HCEC 1CT (cell line): Measurements from ENCODE around the gene NAA20.

Source experiments
- DNase-seq: peaks from one replicate; pipeline ENCODE4 v3.0.0-alpha.2; 2017

The NAA20 gene, protein sequence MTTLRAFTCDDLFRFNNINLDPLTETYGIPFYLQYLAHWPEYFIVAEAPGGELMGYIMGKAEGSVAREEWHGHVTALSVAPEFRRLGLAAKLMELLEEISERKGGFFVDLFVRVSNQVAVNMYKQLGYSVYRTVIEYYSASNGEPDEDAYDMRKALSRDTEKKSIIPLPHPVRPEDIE

DNA sequence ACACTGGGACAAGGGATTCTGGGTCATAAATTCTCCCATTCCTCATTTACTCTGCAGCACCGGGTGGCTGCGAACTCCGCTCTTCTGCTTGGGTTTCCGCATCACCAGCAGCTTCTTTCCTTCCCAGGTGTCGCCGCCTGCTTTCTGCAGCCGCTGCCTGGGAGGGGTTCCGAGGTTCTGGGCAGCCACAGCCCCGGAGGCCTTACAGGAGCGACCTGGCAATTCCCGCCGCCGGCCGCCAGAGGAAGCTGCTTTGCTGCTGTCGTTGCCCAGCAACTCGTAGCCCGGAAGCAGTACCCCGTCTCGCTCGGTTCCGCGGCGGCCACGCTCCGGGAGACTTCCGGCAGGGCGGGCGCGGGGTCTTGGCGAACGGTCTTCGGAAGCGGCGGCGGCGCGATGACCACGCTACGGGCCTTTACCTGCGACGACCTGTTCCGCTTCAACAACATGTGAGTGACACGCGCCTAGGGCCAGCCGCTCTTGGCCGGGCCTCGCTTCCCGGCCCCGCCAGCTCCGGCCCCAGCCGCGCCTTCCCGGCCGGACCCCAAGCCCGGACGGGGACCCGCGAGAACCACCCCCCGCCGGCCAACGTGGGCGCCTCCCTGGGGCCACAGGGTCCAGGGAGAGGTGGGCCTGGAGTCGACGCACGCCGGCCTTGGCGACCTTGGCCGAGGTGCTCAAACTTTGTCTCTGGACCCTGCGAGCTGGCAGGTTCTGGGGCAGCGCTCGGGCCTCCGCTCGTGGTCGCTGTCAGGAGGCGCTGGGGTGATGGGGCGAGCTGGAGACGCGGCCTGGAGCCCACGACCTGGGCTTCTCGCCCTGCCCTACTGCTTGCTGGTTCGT lies at the start of gene NAA20:
Gene NAA20, plus strand, starts transcription at position 362 of the 843 bp plus-strand sequence. Its CDS starts 35 bp downstream, at position 397.
- peak; percentile 93 for DNase-seq

DNA sequence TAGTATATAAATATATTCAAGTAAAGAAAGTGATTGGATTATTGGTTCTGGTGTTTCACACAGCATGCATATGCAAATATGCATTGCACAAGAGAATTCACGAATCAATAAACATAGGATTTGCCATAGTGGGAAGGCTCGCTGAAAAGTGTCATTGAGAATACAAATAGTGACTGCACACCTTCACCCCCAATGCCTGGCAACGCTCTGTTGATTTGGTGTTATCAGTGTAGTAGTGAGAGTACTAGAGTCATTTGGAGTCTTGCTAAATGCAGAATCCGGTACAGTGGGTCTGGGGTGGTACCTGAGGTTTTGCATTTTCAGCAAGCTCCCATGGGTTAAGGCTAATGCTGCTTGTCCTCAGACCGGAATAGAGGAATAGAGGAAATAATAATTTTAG lies 49.7 kb upstream of the NAA20 start:
- no peak for DNase-seq

DNA sequence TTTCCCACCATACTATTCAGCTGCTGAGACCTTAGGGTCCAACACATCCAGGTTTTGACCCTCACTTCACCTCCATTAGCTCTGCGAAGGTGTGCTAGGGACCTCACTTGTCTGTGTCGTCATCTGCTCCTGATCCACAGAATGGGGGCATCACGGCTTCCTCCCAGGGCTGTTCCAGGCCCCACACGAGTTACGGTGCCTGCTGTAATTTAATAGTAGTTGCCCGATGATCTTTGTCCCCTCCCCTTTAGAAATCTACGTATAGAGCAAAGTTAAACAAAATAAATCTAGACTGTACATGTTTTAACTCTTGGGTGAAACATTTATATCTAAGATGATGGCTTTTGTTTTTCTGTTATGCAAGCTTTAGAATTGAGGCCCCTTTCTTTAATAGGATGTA lies 49.1 kb upstream of the NAA20 start:
- no peak for DNase-seq

DNA sequence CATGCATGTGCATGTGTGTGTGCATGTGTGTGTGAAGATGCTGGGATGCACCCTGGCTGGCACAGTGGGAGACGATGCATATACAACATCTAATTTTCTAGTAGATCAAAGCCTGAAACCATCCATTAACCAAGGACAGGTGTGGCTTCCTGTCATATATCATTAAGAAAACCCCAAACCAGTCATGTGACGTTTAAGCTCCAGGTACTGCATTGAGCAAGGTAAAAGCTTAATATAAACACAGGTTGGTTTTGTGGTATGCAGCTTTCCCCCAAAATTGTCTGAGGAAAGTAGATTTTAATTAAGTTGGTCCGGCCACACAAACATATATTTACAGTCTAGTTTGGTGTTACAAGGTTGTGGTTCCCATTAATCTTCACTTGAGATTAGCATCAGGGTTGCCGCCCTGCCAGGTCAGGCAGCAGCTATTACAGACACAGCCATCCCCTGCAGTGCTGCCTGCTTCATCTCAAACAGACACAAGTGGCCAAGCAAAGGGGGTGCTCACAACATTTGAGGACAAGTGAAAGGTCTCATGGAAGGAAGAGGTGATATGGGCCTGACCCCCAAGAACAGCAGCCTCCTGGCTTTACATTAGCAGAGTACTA lies 48.6 kb upstream of the NAA20 start:
- no peak for DNase-seq

DNA sequence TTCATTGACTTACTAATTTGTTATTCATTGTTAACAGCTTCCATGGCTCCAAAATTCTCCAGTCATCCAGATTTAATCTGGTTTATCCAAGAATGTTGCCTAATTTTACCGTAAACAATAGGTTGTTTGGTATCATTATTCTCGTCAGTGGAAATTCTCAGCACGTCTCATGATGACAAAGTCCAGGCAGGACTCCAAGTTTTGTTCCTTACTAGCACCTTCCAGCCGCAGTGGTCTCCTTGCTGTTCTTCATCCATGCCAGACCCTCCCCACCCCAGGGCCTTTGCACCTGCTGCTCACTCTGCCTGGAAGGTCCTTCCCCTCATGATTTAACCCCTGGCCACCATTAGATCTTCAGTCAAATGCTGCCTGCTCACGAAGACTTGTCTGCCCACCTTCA lies 48.1 kb upstream of the NAA20 start:
- no peak for DNase-seq

DNA sequence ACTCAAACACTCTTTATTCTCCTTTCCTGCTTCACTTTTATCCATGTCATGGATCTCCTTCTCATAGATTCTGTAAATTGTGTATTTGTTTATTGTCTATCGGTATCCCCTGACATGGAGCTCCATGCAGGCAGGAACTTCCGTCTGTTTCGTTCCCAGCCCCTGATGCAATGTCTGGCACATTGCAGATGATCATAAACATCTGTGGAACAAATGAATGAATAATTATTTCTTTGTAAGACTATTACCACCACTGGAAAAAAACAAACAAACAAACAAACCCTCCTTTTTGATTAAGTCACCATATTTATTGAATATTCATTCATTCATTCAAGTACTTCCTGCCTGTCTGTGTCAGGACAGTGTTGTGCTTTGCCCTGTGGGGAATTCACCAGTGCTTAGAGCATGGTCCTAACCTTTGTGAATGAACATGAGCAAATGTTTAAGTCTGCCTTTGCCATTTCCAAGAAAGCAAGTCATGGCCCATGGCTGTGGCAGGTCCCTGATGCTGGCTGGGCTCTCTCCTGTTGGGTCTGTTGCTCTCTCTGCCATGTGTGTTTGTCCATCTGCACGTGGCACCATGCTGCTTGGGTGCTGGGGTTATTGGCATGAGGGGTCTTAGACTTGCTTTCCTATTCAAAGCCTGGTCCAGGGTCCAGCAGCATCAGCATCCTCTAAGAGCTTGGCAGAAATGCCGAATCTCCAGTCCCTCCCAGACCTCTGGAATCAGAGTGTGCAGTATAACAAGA lies 47.5 kb upstream of the NAA20 start:
- DNase-seq: no peak

DNA sequence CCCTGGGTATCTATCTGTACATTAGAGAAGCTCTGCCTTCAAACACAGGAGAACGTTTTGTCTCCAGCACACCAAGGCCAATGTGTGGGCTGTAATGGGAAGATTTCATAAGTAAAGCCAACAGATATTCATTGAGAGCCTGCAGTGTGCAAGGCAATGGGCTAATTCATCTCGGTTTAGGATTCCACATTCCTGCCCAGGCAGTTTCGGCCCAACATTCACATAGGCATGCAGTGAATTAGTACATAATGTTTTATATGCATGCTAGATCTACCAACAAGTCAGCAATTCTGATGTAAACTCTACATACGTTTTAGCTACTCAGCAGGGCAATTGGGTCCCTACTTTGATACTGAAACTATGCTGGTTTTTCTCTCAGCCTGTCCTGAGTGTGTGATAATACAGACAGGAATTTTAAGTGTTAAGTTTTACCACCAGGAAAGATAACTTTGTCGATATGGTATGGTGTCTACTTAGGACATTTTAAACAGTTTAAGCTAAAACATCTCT lies 46.9 kb upstream of the NAA20 start:
- DNase-seq: no peak

DNA sequence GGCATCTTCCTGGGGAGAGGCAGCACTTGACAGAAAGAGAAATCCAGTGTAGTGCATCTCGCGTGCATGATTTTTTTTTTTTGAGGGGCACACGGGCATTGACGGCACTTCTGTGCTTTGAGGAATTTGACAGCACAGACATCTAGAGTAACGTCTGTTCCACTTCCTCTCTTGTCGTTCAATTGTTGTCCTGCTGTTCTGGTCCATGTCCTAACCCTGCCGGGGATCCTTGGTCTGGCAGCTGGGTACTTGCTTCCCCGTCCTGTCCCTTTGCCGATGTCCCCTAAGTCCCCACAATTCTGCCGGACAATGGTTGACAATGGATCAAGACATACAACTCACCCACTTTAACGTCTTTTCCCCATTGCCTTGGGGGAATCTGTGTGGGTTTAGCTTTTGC lies 46.0 kb upstream of the NAA20 start:
- DNase-seq: no peak

DNA sequence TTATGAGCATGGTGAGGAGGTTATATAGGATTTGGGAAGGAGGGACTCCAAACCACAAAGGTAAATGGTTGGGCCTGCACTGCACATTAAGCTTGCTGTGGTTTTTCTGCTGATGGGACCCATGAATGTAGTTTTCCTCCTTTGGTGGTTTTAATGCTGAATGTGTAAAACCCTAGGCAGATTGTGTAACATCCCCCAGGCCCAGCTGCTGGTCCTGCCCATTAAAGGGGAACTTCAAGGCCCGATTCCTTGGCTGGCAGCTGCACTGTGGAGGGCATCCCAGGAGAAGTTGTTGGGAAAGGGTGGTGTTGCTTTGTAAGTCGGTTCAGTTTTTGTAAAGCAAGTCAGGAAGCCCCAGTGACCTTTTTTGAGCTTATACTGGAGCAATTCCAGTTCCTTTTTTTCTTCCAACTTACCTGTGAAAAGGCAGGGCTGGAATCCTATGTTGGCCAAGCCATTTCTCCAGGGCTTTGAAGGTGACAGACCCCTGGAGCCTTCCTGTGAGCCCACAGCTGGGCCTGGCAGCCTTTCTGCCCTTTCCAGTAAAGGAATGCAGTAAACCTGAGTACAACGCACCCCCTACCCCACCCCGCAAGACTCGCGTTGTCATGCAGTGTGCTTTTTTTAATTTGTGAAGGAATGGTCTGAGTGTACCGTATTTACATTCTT lies 43.1 kb upstream of the NAA20 start:
- DNase-seq: peak; percentile 62

DNA sequence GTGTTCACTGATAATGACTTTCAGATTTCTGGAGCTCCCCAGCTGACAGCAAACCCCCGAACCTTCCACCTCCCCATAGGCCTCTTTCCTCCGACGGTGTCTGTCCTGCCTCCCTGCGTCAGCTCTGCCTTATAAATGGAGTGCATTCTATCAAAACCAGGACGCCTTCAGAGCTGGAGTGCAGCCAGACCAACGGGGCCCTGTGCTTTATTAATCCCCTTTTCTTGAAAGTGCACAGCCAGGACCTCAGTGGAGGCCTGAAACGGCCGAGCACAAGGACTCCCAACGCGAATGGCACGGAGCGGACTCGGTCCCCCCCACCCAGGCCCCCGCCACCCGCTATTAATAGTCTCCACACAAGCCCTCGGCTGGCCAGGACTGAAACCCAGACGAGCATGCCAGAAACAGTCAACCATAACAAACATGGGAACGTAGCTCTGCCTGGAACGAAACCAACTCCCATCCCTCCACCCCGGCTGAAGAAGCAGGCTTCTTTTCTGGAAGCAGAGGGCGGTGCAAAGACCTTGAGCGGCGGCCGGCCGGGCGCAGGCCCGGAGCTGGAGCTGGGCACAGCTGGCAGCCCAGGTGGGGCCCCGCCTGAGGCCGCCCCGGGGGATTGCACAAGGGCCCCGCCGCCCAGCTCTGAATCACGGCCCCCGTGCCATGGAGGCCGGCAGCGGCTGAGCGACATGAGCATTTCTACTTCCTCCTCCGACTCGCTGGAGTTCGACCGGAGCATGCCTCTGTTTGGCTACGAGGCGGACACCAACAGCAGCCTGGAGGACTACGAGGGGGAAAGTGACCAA lies 42.3 kb upstream of the NAA20 start:
- DNase-seq: peak; percentile 84

DNA sequence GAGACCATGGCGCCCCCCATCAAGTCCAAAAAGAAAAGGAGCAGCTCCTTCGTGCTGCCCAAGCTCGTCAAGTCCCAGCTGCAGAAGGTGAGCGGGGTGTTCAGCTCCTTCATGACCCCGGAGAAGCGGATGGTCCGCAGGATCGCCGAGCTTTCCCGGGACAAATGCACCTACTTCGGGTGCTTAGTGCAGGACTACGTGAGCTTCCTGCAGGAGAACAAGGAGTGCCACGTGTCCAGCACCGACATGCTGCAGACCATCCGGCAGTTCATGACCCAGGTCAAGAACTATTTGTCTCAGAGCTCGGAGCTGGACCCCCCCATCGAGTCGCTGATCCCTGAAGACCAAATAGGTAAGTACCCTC lies 41.7 kb upstream of the NAA20 start:
- DNase-seq: peak; percentile 51

DNA sequence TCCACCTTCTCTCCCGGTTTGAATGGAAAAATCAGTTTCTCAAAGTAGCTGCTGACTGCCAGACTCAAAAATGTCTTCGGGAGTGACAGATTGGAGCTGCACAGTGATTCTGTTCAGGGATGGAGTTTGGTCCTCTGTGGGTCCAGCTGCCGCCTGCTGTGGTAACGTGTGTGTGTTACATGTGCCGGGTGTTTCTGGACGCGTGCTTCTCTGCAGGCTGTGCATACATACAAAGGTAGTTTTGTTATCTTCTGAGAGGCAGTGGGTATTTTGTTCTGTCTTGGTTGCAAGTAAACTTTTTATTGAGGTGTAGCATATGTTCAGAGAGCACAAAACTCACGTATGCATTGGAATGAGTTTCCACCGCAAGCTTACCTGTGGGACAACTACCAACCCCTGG lies 41.3 kb upstream of the NAA20 start:
- DNase-seq: peak; percentile 57

DNA sequence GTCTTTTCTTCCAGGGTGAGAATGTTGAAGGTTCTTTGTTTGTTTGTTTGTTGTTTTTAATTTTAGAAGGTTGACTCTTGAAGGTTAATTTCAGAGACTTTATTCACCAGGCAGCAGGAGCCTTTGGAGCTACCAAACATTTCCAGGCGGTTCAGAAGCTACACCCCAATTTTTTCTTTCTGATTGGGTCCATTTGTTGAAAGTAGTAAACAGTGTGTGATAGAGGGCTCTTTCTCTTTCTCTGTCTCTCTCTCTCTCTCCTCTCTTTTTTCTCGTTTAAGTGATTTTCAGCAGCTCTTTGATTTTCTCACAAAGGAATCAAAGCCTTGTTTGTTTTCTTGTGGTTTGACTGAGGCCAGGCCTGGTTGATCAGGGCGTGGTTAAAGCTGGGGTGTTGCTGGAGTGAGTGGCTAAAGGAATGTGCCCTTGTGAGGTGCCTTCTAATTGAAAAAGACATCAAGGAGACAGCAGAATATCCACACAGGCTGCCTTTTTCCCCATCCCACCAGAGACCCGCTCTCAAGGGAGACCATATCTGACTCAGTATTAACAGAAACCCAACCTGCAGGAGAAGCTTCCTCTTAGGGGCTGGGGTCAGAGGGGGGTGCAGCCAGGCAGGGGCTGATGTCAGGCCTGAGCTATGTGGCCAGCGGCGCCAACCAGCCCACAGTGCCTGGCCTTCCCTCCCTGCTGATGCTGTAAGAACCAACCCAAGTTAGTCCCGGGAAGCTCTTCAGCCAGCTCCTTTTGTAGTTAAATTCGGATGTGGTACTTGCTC lies 40.4 kb upstream of the NAA20 start:
- DNase-seq: peak; percentile 80

DNA sequence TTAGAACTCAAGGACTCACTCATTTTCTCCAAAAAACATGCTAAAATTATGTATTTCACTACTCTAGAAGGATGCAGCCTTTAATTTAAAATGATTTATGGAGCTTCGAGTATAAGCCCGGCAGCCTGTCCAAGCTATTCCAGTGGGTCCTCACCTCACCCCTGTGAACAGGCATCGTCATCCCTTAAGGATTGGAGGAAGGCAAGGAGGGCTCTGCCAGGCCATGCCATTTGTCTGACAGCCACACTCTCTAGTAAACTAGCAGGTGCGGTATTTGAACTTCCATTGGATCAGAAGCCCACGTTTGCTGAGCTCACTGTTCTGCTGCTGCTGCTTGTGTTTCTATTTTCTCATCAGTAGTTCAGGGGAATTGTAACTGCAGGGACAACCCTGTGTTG lies 39.8 kb upstream of the NAA20 start:
- DNase-seq: peak; percentile 16

DNA sequence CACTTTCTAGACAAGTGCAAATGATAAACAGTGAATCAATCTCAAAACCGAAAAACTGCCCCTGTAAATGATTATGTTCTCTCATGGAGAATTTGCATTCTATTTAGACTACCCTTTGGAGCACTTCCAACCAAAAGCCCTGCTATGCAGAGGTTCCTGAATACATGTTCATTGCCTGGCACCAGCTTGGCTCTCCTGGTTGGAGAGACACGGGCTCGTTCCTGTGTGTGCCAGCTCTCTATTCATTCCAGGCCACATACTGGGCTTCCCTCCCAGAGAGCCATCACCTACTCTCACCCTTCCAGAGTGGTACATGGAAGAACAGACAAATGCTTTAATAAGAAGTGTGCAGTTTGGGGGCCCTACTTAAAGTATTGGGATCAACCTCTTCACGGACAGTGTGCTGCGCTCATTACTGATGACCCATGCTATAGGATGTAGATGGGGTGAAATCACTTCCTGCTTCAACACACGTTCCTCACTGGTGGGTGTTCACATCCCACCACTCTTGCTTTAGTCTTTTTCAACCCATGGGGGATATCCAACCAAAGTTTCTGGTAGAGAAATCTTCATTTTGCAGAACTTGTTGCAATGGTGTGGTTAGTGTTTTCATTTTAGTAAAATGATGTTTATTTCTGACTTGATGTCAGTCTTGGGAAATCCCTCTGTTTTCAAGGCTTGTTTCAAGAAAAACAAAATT lies 38.5 kb upstream of the NAA20 start:
- DNase-seq: no peak

DNA sequence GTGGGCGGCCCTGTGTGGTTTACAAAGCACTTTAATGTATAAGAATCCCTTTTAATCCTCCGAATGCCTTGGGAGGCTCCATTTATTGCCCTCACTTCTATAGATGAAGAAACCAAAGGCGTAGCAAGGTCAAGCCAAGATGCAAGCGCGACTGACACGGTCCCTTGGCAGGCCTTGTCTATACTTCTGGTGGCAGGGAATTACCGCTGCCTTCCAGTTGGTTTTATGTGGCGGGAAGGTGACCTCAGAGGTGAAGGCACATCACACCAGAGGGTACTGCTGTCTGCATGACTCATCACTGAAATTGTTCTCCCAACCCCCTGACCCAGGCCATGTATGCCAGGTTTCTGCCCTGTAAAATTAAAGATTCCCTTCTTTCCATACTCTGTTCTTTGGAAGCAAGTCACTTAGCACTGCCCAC lies 36.1 kb upstream of the NAA20 start:
- DNase-seq: no peak

DNA sequence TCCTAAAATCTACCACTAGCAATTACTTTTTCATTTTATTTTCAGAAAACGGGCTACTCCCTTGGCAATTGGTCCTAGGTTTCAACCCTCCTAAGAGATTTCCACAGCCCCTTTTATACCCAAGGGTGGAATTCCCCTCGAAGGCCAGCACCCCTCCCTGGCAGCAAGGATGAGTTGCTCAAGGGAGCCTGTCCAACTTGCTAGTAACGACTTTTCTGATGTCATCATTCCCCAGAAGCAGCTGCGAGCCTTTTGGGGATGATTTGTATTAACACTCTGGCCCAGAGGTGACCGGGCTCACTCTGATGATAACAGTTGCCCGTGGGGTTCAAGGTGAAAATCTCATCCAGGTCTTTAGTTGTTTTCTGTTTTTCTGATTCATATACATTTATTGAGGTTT lies 30.7 kb upstream of the NAA20 start:
- peak; percentile 77 for DNase-seq

DNA sequence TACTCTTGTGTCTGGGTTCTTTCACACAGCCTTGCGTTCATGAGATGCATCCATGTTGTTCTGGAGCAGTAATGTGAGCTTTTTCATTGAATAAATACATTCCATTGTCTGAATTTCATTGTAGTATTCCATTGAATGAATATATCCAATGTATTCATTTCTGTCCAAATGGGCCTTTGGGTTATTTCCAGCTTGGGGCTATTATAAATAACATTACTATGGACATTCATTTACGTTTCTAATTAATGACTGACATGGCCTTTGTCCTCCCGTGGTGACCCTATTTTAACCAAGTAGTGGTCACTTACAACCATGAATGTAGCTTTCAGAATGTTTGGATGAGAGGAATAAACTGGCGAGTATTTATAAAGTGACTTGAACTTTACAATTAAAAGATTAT lies 30.1 kb upstream of the NAA20 start:
- DNase-seq: no peak

DNA sequence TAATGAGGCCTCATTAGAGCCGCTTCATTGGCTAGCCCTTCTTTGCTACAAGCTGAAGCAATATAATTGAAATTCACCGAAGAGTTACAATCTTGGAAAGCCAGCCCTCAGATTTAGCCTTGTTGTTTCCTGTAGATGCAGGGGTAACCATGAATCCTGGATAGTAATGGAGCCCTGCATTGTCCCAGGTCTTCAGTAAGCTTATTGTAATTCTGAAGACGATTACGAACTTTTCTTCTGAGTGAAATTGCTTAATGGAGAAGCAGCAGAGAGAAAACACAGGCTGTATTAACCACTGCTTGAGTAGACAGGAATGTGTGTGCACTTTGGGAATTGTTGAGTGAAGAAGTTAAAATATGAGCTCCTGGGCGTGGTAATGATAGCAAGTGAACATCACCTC lies 26.3 kb upstream of the NAA20 start:
- no peak for DNase-seq

DNA sequence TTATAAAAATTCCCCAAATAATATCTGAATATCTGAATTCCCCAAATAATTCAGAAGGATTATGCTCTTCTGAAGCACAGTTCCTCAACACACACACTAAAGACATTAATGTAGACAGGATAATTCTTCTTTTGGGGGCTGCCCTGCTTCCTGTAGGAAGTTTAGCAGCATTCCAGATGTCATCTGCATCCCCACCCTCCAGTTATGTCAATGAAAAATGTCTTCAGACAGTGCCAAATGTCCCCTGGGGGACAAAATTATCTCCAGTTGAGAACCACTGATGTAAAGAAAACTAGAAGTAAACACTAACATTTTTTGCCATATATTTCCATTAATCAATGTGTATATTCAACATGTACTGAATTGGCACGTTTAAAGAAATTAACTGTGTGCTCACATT lies 25.9 kb upstream of the NAA20 start:
- DNase-seq: no peak
